Left kidney (tissue), 8 donors: ENCODE data around the gene KBTBD12. TPM values are rescaled to one million over a fixed set of nuclear protein-coding genes. Genes with fewer than 3 reads are reported as not detected.
"Not testable (repeated sequence)": the region's sequence is repeated elsewhere in the genome, so short reads cannot be mapped to it uniquely, and the experiment has no call there.

Experiments used
- DNase-seq: peaks from one replicate; pipeline ENCODE4 v3.0.0-alpha.2; 2013
- long read RNA-seq, 8 donors: transcript quantifications; one replicate each; lab custom pipeline, GENCODE V29; 2026
- polyA plus RNA-seq: library from polyadenylated mRNA; unstranded; fragments of 120-200 nt; gene quantifications from one replicate; pipeline ENCODE4 v1.2.1, GENCODE V29; 2013; ENCODE audit not compliant: insufficient read length

Gene KBTBD12
- 1.5 TPM for polyA plus RNA-seq
- long read RNA-seq, donor 1 = 0 reads
- long read RNA-seq, donor 2 = 0 reads
- long read RNA-seq, donor 3 = 0 reads
- long read RNA-seq, donor 4 = 0 reads
- long read RNA-seq, donor 5 = 0 reads
- long read RNA-seq, donor 6 = 0 reads
- long read RNA-seq, donor 7, full-length matches to known transcripts = 1 of 1 reads
- long read RNA-seq, donor 7, partial matches to known transcripts = 0 of 1 reads
- long read RNA-seq, donor 7, other reads (novel, unspliced or antisense) = 0 of 1 reads
- long read RNA-seq, donor 8 = 0 reads

- DNase-seq = peak; percentile 44
These were observed at the start of gene KBTBD12 for GRCh38 chr3:127915115-127915936. Gene KBTBD12, plus strand, starts transcription at chr3:127915232. Its CDS starts 7,830 bp downstream, at chr3:127923062.

GRCh38 chr3:127865941-127866340 lies 49.1 kb upstream of the KBTBD12 start:
- no peak for DNase-seq

DNA sequence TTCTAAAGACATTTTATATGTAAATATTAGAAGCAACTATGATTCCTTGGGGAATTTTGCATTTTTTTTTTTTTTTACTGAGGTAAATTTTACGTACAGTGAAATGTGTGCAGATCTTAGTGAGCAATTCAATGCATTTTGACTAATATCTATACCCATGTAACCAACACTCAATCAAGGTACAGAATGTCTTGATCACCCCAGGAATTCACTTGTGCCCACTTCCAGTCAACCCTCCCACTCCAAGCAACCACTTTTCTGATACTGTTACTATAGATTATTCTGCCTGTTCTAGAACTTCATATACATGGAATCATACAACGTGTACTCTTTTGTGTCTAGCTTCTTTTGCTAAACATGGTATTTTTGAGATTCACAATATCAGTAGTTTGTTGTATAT lies 47.6 kb upstream of the KBTBD12 start:
- no peak for DNase-seq

DNA sequence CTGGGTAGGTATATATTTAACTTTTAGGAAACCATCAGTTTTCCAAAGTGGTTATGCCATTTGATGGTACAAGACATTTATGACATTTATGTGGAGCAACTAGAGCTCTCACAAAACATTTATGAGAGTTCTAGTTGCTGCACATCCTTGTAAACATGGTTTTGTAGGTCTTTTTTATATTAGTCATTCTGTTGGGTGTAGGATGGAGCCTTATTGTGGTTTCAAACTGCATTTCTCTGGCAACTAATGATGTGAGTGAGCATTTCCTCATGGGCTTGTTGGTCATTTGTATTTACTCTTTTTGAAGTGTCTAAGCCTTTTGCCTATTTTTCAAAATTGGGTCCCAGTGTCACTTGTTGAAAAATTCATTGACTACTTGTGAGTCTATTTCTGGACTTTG lies 47.0 kb upstream of the KBTBD12 start:
- no peak for DNase-seq

DNA sequence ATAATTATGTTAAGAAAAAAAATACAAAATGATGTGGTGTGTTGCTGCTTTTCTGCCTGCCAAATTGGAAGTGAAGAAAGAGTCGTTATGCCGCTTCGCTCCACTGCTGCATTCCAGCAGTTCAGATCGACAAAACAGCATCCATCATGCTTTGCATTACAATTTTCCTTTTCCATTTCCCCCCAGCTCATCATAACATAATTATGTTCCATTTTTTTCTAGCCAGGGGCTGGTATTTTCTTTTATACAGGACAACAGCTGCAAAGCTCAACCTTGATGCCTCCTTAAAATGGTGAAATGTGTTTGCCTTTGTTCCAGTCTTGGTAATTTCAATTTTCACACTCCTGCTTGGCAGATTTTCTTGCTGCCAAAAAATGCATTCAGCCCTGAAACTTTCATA lies 44.9 kb upstream of the KBTBD12 start:
- no peak for DNase-seq

GRCh38 chr3:127874097-127874496 lies 40.9 kb upstream of the KBTBD12 start:
- DNase-seq = not testable (repeated sequence)

GRCh38 chr3:127881586-127881985 lies 33.4 kb upstream of the KBTBD12 start:
- DNase-seq = no peak

DNA sequence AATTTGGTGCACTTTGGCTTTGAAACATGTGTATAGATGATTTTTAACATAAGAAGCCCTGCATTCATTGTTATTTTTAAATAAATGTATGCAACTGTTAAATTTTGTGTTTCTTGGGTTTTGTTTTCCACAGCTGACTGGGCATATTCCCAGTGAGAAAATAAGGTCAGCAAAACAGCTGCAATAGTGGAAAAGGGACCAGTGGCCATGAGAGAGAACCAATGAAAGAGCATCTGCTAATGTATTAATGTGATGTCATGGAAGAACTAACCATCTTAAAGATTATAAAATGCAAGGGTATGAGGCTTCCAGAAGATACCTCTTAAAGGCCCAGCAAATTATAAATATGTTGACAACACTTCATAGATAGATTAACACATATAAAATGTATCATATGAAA lies 31.0 kb upstream of the KBTBD12 start:
- DNase-seq = no peak

DNA sequence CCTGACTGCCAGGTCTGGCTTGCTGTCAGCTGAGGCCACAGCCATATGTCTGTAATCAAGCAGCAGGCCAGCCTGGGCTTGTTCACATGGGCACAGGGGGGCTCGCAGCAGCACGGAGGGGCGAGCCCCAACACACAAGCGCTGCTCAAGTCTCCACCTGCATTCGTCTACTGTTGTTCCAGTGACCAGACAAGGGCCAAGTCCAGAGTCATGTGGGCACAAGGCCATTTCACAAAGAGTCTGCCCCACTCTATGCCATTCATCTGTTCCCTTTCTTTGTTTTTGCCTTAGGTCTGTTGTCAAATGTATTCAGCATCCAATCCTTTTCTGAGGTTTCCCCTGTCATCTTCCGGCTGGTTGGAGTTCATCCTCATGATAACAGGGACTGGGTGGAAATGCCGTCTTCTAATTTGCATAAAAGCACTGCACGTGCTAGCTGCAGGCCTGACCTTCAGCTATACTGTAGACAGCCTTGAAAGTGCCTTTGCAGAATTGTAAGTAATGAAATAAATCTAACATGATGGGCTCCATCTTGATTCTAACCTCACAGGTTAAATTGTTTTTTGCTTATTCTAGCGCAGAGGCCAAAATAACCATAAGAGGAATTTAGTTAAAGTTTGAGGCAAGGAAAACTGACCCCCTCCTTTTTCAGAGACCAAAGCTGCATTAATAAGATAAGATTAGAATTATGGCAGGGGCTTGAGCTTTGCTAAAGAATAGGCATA lies 28.6 kb upstream of the KBTBD12 start:
- peak; percentile 50 for DNase-seq

DNA sequence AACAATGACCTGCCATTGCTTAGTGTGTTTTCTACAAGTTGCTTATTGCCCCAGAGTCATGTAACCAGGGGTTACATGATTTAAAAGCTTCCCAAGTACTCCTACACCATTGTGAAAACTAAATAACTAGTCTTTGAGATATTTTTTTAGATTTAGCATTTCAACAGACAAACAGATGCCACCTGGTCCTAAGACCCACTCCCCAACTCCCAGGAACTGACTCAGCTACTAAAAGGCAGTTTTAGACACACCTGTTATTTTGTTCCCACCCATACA lies 28.1 kb upstream of the KBTBD12 start:
- DNase-seq = no peak

DNA sequence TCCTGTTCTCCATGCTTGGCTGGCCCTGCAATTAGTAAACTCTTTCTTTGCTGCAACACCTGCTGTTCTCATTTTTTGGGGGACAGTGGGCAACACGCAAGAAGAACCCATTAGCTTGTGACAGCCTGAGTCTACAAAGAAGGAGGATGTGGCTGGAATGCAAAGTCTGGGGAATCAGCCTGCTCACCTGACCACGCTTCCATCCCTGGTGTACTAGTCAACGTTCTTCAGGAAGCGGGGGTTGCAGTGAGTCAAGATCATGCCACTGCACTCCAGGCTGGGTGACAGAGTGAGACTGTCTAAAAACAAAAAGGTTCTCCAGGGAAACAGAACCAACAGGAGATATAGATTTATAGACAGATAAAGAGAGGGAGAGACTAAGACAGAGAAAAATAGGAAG lies 27.7 kb upstream of the KBTBD12 start:
- DNase-seq = no peak

- no peak for DNase-seq
These were observed 26.9 kb upstream of the KBTBD12 start for GRCh38 chr3:127888156-127888555.

DNA sequence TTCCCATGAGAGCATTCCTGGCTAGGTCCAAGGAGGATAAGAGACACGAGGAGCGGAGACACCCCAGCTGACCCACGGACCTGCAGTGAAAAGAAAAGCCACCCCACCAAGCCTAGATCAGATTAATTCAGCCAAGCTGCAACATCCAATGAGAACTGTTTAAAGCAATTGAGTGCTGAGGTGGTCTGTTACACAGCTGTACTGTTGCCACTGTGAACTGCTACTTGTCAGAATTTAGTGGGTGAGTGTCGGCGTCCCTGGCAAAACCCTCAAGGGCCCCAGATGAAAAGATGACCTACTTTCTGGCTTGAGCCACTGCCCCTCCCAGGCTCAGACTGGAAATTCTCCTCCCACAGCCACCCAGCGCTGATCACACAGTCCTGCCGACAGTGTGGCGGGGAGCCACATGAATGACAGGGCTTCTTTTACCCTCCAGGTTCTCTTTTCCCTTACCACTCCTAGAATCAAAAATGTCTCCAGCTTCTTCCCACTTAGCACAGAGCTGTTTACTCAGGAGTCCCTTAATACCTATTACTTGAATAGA lies 26.4 kb upstream of the KBTBD12 start:
- no peak for DNase-seq

GRCh38 chr3:127889461-127889863 lies 25.6 kb upstream of the KBTBD12 start:
- peak; percentile 29 for DNase-seq

DNA sequence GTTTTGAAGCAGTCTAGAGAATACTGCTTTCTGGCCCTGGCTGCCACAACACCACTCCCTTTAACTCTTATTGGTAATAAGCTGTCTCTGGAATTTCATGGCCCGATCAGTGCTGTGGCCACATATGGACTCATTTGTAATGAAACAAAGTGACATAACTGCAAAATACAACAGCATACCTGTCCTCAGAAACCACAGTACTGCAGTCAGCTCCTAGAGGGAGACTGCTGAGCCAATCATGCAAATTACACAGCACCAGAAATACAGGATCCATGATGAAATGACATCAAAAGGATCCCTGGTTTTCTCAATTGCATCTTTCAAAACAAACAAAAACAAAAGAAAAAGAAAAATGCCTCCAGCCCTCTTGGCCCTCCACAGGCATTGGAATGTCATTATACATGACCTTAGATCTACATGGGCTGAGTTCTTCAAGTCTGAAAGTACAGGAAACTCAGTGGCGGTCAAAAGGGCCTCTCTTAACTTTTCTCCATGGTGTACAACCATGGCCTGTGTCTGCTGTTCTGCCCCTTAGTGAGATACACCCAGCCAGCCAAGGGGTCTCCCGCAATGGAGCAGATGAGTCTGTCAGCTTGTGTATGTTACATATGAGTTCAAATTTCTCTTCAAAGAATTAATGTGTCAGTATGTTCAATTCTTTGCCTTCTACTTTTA lies 24.9 kb upstream of the KBTBD12 start:
- DNase-seq = no peak

GRCh38 chr3:127890651-127891290 lies 24.3 kb upstream of the KBTBD12 start:
- not testable (repeated sequence) for DNase-seq

DNA sequence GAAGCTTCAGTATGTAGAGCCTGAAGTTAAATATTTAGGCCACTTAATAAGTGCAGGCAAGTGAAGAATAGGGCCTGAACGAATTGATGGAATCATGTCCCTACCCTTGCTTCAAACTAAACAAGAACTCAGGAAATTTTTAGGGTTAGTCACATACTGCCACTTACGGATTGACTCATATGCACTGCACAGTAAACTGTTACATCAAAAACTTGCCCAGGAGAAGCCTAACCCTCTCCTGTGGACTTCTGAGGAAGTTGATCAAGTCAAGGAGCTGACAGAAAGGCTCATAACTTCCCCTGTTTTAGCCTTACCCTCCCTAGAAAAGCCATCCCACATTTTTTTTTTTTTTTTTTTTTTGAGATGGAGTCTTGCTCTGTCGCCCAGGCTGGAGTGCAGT lies 20.6 kb upstream of the KBTBD12 start:
- no peak for DNase-seq

DNA sequence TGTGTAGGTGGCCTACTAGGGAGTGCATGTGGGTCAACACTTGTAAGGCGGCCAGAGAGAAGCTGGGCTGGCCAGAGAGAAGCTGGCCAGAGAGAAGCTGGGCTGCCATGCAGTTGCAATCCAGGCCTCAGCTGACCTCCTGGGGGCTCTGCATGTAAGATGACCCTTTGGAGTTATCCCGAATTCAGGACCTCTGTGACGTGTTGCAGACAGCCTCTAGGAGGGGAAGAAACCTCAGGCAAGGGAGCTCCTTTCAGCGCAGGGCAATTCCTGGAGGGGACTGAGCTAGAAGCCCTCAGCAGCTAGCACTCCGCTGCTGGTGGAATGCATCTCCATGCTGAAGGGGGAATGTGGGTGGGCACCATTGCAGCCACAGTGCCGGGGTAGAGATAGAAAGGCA lies 15.8 kb upstream of the KBTBD12 start:
- DNase-seq = no peak

DNA sequence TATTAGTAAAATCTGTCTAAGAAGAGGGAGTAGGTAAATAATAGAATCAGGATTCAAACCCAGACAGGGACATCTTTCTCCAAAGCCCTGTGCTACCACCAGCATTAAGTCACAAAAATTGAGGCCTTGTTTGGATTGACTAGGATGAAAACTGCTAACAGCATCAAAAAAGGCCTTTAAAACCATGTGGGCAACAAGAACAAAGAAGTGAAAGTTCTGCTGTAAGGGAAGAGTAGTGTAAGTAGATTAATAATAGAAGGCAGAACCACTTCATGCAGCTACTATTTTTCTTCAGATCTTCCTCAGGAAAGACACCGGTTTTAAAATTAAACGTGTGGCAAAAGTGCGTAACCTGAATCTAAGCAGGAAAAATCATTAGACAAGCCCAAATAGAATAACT lies 15.3 kb upstream of the KBTBD12 start:
- DNase-seq = no peak

DNA sequence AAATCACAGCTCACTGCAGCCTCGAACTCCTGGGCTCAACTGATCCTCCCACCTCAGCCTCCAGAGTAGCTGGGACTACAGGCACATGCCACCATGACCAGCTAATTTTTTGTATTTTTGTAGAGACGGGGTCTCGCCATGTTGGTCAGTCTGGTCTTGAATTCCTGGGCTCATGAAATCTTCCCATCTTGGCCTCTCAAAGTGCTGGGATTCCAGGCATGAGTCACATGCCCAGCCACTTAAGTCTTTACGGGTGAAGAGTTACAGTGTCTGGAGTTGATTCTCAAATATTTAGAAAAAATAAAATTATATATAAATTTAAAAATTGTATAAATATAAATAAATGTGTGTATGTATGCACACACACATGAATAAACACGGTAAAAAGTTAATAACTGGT lies 14.5 kb upstream of the KBTBD12 start:
- no peak for DNase-seq

DNA sequence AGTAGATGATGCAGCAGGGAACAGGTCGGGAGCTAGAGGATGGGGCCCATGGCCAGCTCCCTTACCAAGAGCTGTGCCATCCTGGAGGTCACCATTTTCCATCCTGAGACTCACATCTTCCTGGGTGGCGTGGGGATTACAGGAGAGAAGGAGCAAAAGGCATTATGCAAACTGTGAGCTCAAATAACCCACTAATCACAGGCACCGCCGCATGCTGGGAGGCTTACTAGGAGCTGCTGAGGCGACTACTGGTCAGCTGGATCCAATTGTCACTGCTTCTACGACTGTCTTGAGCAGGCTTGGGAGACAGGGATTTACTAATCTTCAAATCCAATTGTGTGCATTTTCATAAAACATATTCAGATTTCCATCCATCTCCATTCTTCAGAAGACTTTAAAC lies 12.5 kb upstream of the KBTBD12 start:
- no peak for DNase-seq
